SK-MEL-5 (cell line): ENCODE measurements around the gene ZP2. TPM values are rescaled to one million over a fixed set of nuclear protein-coding genes. Genes with fewer than 3 reads are reported as not detected.
A peak's percentile ranks its signal among the peaks of the same experiment; 100 is the strongest.
"Not testable (repeated sequence)": the region's sequence is repeated elsewhere in the genome, so short reads cannot be mapped to it uniquely, and the experiment has no call there.

Source experiments
- DNase-seq: peaks from one replicate; pipeline ENCODE4 v3.0.0-alpha.2; 2016; ENCODE audit warnings: low read depth, low spot score
- in situ Hi-C: cut with HindIII; loops from 2 replicates; pipeline ENCODE4 v1.10.0; 2016; ENCODE audit warnings: low sequenced_read_pairs, high pct_unique_total_duplicates, low pct_unique_long_range_greater_than_20kb
- polyA plus RNA-seq, 2 experiments: library from polyadenylated mRNA; depleted of rRNA; stranded (reverse); fragments of >200 nt; gene quantifications; 2 replicates each; pipeline ENCODE4 v1.2.3, GENCODE V29; 2015
- total RNA-seq: library from RNA; depleted of rRNA; stranded (reverse); fragments of >200 nt; shearing (Covaris generic); gene quantifications from 2 replicates; pipeline ENCODE4 v1.2.3, GENCODE V29; 2014; rRNA removed

Gene ZP2
- total RNA-seq, result not detected in 2 replicates
- polyA plus RNA-seq (2015; cell fraction: cytosol; rRNA removed), result not detected in 2 replicates
- polyA plus RNA-seq (2015; cell fraction: nucleus; rRNA removed), result not detected in 2 replicates

DNA sequence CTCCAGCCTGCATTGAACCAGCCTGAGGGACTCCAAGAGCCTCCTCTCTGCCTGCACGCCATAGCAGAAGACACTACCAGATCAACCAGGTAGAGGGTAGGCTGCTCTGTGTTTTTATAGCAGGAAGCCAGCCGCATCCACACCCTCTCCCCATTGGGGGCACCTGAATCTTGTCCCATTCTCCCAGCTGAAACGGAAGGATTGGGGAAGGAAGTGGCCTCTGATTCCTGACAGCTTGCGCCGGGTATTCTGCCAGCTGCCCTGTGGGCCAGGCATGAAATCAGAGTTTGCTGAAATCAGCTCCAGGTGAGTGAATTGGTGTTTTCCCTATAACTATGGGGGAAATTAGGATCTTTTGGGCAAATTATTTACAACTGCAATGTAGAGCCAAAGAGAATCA lies at the start of gene ZP2:
Gene ZP2, minus strand, starts transcription at position 89 of the 400 bp plus-strand sequence. Its CDS starts 27 bp downstream, at position 62.
- in situ Hi-C loops, result no loop called here
- DNase-seq, result no peak

GRCh38 chr16:21257284-21257683 lies 45.9 kb upstream of the ZP2 start:
- in situ Hi-C loops, result no loop called here
- DNase-seq, result no peak

DNA sequence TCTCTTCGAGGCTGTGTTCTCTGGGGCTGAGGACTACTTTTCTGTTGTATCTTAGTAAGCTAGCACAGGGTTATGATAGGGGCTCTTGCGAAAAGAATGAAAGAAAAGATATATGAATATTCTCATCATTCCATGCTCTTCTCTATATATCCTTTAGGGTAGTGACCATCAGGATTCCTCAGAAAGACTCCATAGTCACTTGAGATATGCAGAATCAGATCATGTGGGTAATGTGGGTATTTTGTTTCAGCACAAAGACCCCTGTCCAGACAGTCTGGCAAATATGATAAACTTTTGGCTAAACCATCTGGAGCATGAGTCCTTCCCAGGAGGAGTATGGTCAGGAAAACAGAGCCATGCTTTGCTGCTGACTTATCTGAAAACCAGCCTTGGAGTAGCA lies 45.3 kb upstream of the ZP2 start:
- no peak for DNase-seq
- in situ Hi-C loops, result no loop called here

- in situ Hi-C loops, result no loop called here
- no peak for DNase-seq
Observed at GRCh38 chr16:21253470-21253869, 42.1 kb upstream of the ZP2 start.

DNA sequence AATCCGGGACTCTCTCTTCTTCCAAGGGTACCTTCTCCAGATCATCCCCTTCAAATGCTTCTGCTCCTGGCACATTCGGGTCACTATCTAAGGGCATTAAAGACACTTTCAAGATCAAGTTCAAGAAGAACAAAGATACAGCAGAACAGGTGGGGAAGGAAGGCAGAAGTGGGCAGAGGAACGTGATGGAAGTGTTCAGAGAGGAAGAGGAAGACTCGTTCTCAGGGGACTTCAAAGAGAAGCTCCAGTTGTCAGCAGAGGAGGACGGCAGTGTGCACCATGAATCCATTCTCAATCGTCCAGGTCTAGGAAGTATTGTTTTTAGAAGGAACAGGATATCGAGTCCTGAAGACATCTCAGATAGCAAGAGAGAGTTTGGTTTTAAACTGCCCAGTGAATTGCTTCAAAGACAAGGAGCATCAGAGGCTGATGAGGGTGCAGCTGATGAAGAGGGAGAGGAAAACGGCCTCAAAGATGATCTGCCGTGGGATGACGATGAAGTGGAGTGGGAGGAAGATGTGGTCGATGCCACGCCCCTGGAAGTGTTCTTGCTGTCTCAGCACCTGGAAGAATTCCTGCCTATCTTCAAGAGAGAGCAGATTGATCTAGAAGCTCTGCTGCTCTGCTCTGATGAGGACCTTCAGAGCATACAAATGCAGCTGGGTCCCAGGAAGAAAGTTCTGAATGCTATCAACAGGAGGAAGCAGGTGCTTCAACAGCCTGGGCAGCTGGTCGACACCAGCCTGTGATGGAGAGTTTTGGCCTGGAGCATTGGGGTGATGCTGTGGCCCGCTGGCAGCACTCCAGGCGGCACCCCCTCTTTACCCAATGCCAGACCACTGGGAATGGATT lies 38.9 kb upstream of the ZP2 start:
- in situ Hi-C loops, result no loop called here
- no peak for DNase-seq

DNA sequence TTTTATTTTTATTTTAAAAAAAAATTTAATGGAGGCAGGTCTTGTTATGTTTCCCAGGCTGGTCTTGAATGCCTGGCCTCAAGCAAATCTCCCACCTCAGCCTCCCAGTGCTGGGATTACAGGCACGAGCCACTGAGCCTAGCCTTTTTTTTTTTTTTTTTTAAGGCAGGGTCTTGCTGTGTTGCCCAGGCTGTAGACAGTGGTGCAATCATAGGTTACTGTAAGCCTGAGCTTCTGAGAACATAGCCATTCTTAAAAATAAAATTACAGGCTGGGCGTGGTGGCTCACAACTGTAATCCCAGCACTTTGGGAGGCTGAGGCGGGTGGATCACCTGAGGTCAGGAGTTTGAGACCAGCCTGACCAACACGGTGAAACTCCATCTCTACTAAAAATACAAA lies 36.8 kb upstream of the ZP2 start:
- DNase-seq, in situ Hi-C loops: not testable (repeated sequence)

GRCh38 chr16:21244518-21245215 lies 33.3 kb upstream of the ZP2 start:
- no peak for DNase-seq

DNA sequence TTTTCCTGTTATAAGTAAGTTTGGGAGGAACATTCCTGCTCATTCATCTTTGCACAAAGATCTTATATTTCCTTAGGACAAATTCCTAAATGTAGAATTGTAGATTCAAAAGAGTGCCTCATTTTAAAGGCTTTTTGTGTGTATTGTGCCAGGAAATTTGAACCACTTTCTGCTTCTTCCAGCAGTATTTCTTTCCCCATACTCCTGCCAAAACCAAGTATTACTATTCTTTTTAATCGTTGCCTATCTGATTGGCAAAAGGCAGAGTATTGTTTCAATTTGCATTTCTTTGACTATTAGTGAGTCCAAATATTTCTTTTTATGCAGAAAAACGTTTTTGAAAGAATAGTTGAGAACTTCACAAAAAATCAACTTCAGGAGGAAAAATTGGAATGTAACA lies 31.4 kb upstream of the ZP2 start:
- DNase-seq, result no peak
- in situ Hi-C loops, result no loop called here

More at GRCh38 chr16:21244518-21245215, 33.3 kb upstream of the ZP2 start:
- in situ Hi-C loops, result no loop called here

DNA sequence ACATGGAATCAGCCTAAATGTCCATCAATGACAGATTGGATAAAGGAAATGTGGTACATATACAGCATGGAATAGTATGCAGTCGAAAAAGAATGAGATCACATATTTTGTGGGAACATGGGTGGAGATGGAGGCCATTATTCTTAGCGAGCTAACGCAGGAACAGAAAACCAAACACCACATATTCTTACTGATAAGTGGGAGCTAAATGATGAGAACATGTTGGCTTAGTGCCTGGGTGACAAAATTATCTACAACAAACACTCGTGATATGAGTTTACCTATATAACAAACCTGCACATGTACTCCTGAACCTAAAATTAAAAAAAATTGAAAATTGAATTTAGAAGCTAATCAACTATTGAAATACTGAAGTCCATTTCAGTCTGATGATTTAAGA lies 28.3 kb upstream of the ZP2 start:
- DNase-seq, result no peak
- in situ Hi-C loops, result no loop called here

GRCh38 chr16:21236831-21237230 lies 25.5 kb upstream of the ZP2 start:
- no peak for DNase-seq
- in situ Hi-C loops, result no loop called here

GRCh38 chr16:21235199-21235585 lies 23.8 kb upstream of the ZP2 start:
- no peak for DNase-seq
- in situ Hi-C loops, result no loop called here

GRCh38 chr16:21233521-21234150 lies 22.3 kb upstream of the ZP2 start, which contains the start of gene ANKS4B:
TSS of gene ANKS4B (plus strand) at chr16:21233699. CDS start at chr16:21233738, 39 bp downstream.
- DNase-seq, result no peak
- in situ Hi-C loops, result no loop called here

DNA sequence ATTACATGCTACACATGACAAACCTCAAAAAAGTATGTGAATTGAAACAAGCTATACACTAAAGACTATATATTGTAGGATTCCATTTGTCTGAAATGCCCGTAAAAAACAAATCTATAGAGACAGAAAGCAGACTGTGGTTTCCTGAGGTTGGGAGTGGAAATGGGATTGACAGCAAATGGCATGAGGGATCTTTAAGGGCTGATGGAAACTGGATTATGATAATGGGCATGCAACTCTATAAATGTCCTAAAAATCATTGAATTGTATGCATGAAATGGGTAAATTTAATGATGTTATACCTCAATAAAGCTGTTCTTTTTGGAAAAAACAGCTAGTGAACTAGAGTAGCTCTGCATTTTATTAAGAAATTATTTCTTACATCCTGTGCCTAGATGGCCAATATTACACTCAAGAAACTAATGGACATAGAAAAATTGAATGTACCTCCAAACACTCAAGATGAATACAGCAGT lies 21.7 kb upstream of the ZP2 start:
- no peak for DNase-seq
- in situ Hi-C loops, result no loop called here

DNA sequence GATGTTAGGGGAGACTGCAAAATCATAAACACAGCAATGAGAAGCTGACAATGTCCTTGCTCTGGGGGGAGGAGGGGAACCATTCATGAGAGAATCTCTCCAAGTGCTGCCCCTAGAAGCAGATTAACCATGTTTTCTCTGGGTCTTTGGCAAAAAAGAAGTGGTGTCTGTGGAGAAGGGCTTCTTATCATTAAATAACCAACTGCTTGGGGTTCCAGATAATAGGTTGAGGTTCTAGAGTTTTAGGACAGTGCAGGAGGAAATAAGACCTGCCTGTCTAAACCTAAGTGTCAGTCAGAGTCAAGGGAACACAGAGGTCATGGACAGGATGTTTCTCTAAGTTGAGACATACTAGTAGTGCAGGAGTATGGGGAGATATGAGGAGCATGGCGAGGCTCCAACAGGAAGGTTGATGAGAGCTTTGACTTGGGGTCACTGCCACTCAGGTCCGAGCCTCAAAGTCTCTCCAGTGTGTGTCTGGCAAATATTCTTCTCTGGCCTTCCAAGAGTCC lies 17.0 kb upstream of the ZP2 start:
- in situ Hi-C loops, result no loop called here
- DNase-seq, result no peak

- DNase-seq, result no peak
- in situ Hi-C loops, result no loop called here
Observed at GRCh38 chr16:21227866-21228265, 16.5 kb upstream of the ZP2 start.

DNA sequence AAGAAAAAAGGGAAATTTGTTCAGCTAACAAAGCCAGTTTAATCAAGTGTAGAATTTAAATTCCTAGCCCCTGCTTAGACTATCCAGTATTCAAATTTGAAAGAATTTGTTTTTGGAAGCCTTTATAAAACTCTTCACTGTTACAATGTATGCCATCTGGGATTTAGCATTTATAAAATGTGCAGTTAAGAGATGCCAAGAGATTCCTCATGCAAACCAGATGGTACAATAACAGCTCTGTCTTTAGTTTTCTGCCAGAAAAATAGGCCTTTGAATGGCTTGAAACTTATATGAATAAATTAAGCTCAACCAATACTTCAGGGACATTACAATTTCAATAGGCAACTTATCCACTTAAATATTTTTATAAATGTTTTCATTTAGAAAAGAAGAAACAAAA lies 15.4 kb upstream of the ZP2 start:
- in situ Hi-C loops, result no loop called here
- DNase-seq, result peak; percentile 73

- DNase-seq, result no peak
- in situ Hi-C loops, result no loop called here
Observed at GRCh38 chr16:21224800-21225199, 13.4 kb upstream of the ZP2 start.

DNA sequence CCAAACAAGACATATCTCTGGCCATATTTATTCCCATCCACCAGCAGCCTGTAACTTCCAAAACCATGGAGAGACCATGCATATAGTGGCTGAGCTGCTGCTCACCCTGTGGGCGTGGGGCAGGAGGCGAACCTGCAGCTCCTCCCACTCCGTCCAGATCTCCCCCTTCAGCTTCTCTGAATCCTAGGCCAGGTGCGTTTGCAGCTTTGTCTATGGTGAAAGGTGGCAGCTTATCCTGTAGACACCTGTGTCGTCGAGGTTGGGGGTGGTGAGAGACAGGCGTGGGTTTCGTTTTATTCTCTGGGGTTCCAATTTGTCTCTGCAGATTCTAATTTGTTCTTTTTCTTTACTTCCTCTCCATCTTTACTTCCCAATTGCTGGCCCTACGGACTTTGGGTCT lies 12.4 kb upstream of the ZP2 start:
- in situ Hi-C loops, result no loop called here
- no peak for DNase-seq
